LNCAP (cell line): Measurements from ENCODE around the gene RBM33.

Experiments used
- CTCF ChIP-seq: fragments of 450-650 bp; IDR thresholded peaks from 2 replicates; pipeline ENCODE4 v1.5.1; 2017; ENCODE audit warnings: mild to moderate bottlenecking

Gene RBM33

GRCh38 chr7:155694851-155695250 lies 50.4 kb downstream of the RBM33 start:
- no peak for TF ChIP-seq CTCF

- no peak for TF ChIP-seq CTCF
Observed at GRCh38 chr7:155696747-155697146, 52.3 kb downstream of the RBM33 start.

GRCh38 chr7:155698633-155699032 lies 54.2 kb downstream of the RBM33 start:
- no peak for TF ChIP-seq CTCF

GRCh38 chr7:155699180-155699579 lies 54.7 kb downstream of the RBM33 start:
- TF ChIP-seq CTCF, result no peak

- no peak for TF ChIP-seq CTCF
Observed at GRCh38 chr7:155700847-155701246, 56.4 kb downstream of the RBM33 start.

GRCh38 chr7:155701972-155702544 lies 57.6 kb downstream of the RBM33 start:
- no peak for TF ChIP-seq CTCF

- no peak for TF ChIP-seq CTCF
Observed at GRCh38 chr7:155702616-155703015, 58.2 kb downstream of the RBM33 start.
